Breast epithelium (tissue), 4 donors: ENCODE measurements around the gene H2AZ1. TPM values are rescaled to one million over a fixed set of nuclear protein-coding genes. Genes with fewer than 3 reads are reported as not detected.

ENCODE experiments used
- DNase-seq, 2 donors: peaks; one replicate each; pipeline ENCODE4 v3.0.0-alpha.2; 2019; ENCODE audit warnings: low spot score in 2 of 2
- H3K27ac ChIP-seq, 2 donors: fragments of 200-600 bp; sonication (generic) in 1 of 2; one replicate each; pipeline ENCODE4 v1.5.1; 2016 to 2019; ENCODE audit warnings: mild to moderate bottlenecking in 1 of 2
- H3K27me3 ChIP-seq, 2 donors: fragments of 200-600 bp; sonication (generic) in 1 of 2; one replicate each; pipeline versions ENCODE4 v1.5.1 to v1.6.0; 2017 to 2019; ENCODE audit warnings: control low read depth in 1 of 2, mild to moderate bottlenecking in 1 of 2
- H3K36me3 ChIP-seq: fragments of 200-600 bp; one replicate; pipeline ENCODE4 v1.5.1; 2019
- H3K4me1 ChIP-seq, 2 donors: fragments of 200-600 bp; sonication (generic); one replicate each; pipeline ENCODE4 v1.5.1; 2016 to 2019; ENCODE audit warnings: control low read depth in 1 of 2
- H3K4me3 ChIP-seq, 3 donors: fragments of 200-600 bp; sonication (generic); 1 replicate in 2 of 3; 2 replicates in 1 of 3; pipeline ENCODE4 v1.5.1; 2016 to 2019; ENCODE audit warnings: mild to moderate bottlenecking in 3 of 3, moderate library complexity in 2 of 3
- H3K9me3 ChIP-seq, 2 donors: fragments of 200-600 bp; sonication (generic) in 1 of 2; one replicate each; pipeline ENCODE4 v1.5.1; 2016 to 2019; ENCODE audit warnings: control low read depth in 1 of 2
- CTCF ChIP-seq, 3 donors: fragments of 450-650 bp; IDR thresholded peaks; one replicate each; pipeline ENCODE4 v1.5.1; 2016 to 2017; ENCODE audit warnings: antibody characterized with exemption in 3 of 3, mild to moderate bottlenecking in 3 of 3, moderate library complexity in 3 of 3
- POLR2A ChIP-seq: fragments of 450-650 bp; IDR thresholded peaks from one replicate; pipeline ENCODE4 v1.6.1; 2016; ENCODE audit warnings: antibody characterized with exemption, mild to moderate bottlenecking, moderate library complexity
- POLR2AphosphoS5 ChIP-seq, 3 donors: sonication (generic); formaldehyde crosslinking; IDR thresholded peaks; one replicate each; pipeline ENCODE4 v1.6.1; 2017; ENCODE audit warnings: antibody characterized with exemption in 3 of 3
- intact Hi-C: fragments of 100-400 bp; cut with DNase I; formaldehyde crosslinking; loops from one replicate; pipeline ENCODE4 v1.15.1; 2023; ENCODE audit warnings: low total_unique reads
- total RNA-seq, 3 donors: library from RNA; depleted of rRNA; stranded (reverse); fragments of >200 nt; gene quantifications; one replicate each; pipeline ENCODE4 v1.1.0, GENCODE V29; 2016

H2AZ1 gene
- total RNA-seq = 100 to 1,000 TPM; 114 to 166 (median 125) TPM

GRCh38 chr4:99949999-99950912 is at the start of gene H2AZ1:
Gene H2AZ1 (minus strand): TSS chr4:99950275. CDS start chr4:99950170, 105 bp downstream.
- H3K4me3 ChIP-seq = peak within 1 kb of the TSS; percentile 77 to 84 (median 77)
- no peaks in the 10 kb centered on the region for H3K9me3 ChIP-seq
- H3K36me3 ChIP-seq = no peaks in the 10 kb centered on the region
- no peaks in the 10 kb centered on the region for H3K4me1 ChIP-seq
- peak; percentile 99 for DNase-seq
- H3K27ac ChIP-seq = peak within 1 kb of the TSS; percentile 94
- peak; percentile 91 to 97 (median 94) for TF ChIP-seq POLR2AphosphoS5 (IDR thresholded peaks at IDR 0.05)
- peak in 1 of 3 donors; percentile 31 for TF ChIP-seq CTCF (IDR thresholded peaks at IDR 0.05)
- peak; percentile 90 for TF ChIP-seq POLR2A
- H3K27me3 ChIP-seq = no peaks in the 10 kb centered on the region
- intact Hi-C loops = loop anchor here (5.0 kb wide), 1 partner anchor 388 kb away; the partner anchor contains the start of gene TRMT10A

GRCh38 chr4:99998062-99998867 is 48.2 kb upstream of the H2AZ1 start:
- Histone ChIP-seq H3K27me3 (no peaks in the 10 kb centered on the region), H3K9me3 (no peaks in the 10 kb centered on the region), H3K4me1 (no peaks in the 10 kb centered on the region), H3K27ac (no peak overlapping the region), H3K36me3 (no peaks in the 10 kb centered on the region), H3K4me3 (no peak overlapping the region)
- no peak for DNase-seq
- TF ChIP-seq POLR2AphosphoS5 (IDR thresholded peaks at IDR 0.05) (no peak), POLR2A (no peak)
- intact Hi-C loops = no loop called here

- Histone ChIP-seq H3K27me3 (no peaks in the 10 kb centered on the region), H3K27ac (no peak overlapping the region), H3K36me3 (no peaks in the 10 kb centered on the region), H3K4me1 (no peaks in the 10 kb centered on the region), H3K9me3 (no peaks in the 10 kb centered on the region), H3K4me3 (no peak overlapping the region)
- intact Hi-C loops = no loop called here
- no peak for DNase-seq
- TF ChIP-seq POLR2A (no peak), POLR2AphosphoS5 (IDR thresholded peaks at IDR 0.05) (no peak), CTCF (IDR thresholded peaks at IDR 0.05) (no peak)
Observed at GRCh38 chr4:99991741-99992140, 41.7 kb upstream of the H2AZ1 start.

GRCh38 chr4:99987681-99988080 is 37.6 kb upstream of the H2AZ1 start:
- intact Hi-C loops = no loop called here
- DNase-seq = no peak
- Histone ChIP-seq H3K36me3 (no peaks in the 10 kb centered on the region), H3K27ac (no peak overlapping the region), H3K4me1 (no peaks in the 10 kb centered on the region), H3K27me3 (no peaks in the 10 kb centered on the region), H3K9me3 (no peaks in the 10 kb centered on the region), H3K4me3 (no peak overlapping the region)
- TF ChIP-seq CTCF (IDR thresholded peaks at IDR 0.05) (no peak), POLR2A (no peak), POLR2AphosphoS5 (IDR thresholded peaks at IDR 0.05) (no peak)

GRCh38 chr4:99986792-99987191 is 36.7 kb upstream of the H2AZ1 start:
- no peaks in the 10 kb centered on the region for H3K36me3 ChIP-seq
- H3K9me3 ChIP-seq = no peaks in the 10 kb centered on the region
- H3K27ac ChIP-seq = no peak overlapping the region
- DNase-seq = no peak
- H3K4me3 ChIP-seq = no peak overlapping the region
- no peaks in the 10 kb centered on the region for H3K4me1 ChIP-seq
- intact Hi-C loops = no loop called here
- TF ChIP-seq POLR2AphosphoS5 (IDR thresholded peaks at IDR 0.05) = no peak
- H3K27me3 ChIP-seq = no peaks in the 10 kb centered on the region
